Breast epithelium (tissue), 3 donors: ENCODE measurements around the gene UBASH3B.

ENCODE experiments used
- CTCF ChIP-seq, 3 donors: fragments of 450-650 bp; IDR thresholded peaks; one replicate each; pipeline ENCODE4 v1.5.1; 2016 to 2017; ENCODE audit warnings: antibody characterized with exemption in 3 of 3, mild to moderate bottlenecking in 3 of 3, moderate library complexity in 3 of 3
- POLR2A ChIP-seq: fragments of 450-650 bp; IDR thresholded peaks from one replicate; pipeline ENCODE4 v1.6.1; 2016; ENCODE audit warnings: antibody characterized with exemption, mild to moderate bottlenecking, moderate library complexity
- POLR2AphosphoS5 ChIP-seq, 3 donors: sonication (generic); formaldehyde crosslinking; IDR thresholded peaks; one replicate each; pipeline ENCODE4 v1.6.1; 2017; ENCODE audit warnings: antibody characterized with exemption in 3 of 3

DNA sequence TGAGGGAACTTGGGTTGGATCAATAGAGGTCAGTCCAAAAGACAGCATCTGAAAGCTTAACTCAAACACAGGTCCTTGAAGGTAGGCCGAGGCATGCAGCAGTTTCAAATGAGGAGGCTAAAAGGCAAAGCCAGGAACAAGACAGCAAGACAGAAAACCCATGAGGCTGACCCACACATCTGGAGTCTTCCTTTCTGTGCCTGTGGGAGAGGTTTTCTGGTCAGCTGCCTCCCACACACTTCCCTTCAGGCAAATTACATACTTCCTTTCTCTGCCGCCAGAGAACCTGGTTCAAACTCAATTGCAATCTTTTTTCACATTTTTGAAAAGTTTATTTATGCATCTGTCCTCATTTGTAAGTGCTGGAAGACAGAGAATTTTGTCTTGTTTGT is 153.0 kb downstream of the UBASH3B start:
- TF ChIP-seq POLR2A (no peak), CTCF (IDR thresholded peaks at IDR 0.05) (no peak), POLR2AphosphoS5 (IDR thresholded peaks at IDR 0.05) (no peak)
